Germinal center (tissue), 1 donor: ENCODE data around the gene PTPRM.

Source experiments
- DNase-seq: peaks from one replicate; pipeline ENCODE4 v3.0.0; 2012; ENCODE audit warnings: mixed read lengths, low spot score

PTPRM gene

DNA sequence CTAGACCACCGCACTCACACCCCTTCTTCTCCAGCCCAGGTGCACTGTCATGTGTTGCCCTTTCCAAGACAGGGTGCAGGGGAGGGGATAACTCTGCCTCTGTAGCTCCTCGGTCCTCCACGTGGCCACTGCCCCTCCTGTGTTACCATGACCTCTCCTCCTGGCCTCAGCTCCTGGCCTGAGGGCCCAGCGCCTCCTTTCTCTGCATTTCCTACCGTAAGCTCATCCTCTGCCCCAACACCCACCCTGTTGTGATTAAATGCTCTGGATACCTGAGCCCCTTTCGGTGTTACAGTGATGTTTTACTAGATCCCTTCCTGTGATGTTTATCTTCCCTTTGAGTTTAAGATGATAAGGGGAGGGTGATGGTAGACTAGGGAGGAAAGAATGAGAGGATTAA, 242.3 kb downstream of the PTPRM start:
- no peak for DNase-seq

DNA sequence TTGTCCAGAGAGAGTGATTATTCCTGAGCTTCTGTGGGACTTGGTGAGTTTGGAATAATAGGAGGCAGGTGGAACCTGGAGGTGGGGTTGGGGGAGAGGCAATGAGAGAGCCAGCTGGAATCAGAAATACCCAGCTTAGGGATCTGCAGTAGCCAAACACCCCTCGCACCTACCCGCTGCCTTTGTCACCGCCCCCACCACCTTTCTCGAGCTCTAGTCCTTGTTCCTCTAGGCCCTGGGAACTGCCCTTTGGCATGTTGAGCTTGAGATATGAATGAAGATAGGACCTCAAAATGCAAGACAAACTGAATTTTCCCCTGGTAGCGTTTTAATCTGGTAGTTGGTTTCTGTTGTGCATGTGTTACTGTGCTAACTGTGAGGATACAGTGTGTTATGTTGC, 242.9 kb downstream of the PTPRM start:
- DNase-seq: no peak

DNA sequence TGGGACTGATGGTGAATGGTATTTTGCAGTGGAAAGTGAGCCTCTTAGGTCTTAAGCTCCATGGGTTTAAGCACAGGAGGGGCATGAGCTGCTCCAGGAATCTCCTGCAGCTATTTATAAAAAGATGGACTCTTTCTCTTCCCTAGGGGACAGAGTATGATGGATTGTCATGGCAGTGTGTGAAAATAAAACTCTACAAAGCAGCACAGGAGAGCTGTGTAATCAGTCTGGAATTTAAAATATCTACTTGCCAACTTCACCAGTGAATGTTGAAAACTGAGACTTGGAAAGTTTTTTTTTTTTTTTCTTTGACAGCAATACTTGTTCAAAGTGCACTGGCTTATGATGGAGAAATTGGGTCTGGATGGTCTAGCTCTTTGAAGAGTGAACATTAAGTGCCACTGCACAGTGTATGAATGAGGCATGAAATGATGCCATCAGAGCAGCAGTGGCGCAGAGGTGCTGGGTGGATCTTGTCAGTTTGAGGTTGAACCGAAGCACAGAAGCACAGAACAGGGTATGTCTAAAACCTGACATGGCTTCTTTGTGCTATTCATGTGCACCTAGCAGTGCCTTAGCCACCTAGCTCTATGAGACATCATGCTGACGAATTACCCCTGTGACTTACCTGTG, 245.4 kb downstream of the PTPRM start:
- DNase-seq: no peak

DNA sequence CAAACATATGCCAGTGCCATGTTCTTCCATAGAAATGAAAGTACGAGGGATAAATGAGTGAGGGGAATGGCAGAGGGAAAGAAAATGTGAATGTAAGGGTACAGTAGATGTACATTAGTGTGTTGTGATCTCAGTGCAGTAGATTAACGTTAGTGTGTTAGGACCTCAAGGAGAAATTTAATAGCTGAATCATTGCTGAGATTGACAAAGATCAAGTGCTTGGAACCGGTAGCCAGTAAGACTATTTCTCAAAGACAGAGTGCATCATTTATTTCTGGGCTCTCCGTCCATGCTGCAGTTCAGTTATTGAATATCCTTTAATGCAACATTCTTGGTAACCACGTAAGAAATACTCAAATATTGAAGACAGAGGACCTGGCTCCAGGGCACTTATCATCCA, 246.0 kb downstream of the PTPRM start:
- DNase-seq: no peak

DNA sequence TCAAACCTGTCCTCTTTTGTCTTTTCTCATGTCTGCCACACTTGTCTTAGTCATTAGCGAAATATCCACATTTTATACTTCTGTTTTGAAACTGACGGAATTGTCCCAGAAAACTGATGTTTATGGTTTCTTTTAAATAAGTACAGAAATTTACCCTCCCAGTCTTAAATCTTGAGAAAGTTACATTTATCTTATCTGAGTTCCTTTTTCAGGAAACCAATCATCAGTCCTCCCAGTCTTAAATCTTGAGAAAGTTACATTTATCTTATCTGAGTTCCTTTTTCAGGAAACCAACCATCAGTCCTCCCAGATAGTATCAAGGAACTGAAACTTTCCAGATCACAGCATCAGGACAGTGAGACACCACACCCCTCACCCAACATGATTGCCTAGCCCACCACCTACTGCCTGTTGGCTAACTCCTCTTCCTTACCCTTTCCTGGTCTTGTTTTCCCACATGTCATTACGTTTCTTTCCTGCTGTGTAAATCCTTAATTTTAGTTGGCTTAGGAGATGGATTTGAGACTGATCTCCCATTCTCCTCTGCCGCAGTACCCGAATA, 247.7 kb downstream of the PTPRM start:
- no peak for DNase-seq

DNA sequence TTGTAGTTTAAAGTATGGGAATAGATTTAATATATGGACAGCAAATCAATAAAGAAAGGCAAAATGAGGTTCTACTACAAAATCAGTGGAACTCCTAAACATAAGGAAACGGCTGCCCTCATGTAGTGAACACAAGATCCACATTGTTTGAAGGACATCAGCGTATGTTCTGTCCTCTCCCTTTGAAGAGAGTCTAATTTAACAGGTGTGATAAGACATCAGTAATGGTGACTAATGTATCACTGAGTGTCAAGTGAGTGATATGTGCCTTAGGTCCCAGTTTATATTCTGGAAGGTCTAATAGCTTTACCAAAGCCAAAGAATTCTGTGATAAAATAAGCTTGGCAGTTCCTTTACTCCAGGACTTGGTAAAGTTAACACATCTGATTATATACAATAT, 248.7 kb downstream of the PTPRM start:
- DNase-seq: no peak

DNA sequence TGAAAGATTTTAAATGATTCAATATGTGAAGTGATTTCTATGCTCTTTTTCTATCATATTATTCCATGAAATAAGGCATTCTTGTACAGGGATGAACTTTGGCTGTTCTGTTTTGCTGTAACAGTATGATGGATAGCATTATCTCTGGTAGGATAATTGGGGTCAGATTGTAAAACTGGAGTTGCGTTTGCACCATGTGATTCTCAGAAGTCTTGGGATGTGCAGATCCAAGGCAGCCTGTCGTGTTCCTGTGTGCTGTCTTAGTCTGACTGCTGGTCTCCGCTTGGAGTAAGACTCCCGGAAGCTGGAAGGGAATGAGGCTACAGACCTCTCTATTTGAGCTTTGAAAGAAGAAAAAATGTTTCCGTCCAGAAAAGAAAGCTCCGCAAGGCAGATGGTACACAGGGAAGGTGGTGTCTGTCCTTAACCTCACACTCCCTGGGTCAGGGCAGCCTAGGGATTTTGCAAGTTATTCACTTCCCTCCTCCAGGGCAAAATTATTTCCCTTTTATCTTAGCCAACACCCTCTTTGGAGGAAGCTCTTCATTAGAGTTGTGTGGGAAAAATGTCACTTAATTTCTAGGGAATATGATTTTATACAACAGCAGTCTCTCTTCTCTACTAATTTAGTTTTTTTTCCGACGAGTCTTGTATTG, 250.6 kb downstream of the PTPRM start:
- DNase-seq: no peak

DNA sequence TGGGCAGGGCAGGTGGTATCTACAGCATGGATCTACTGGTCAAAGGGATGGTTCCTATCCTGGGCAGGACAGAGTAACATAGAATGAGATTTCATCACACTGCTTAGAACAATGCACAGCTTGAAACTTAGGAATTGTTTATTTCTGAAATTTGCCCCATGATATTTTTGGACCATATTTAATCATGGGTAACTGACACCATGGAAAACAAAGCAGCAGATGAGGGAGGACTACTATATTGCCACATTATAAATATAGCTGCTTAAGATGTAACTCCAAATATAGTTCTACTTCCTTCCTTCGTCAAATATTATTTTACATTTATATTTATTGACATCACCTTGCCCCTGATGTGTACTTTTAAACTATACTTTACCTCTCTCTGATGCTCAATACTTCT, 254.7 kb downstream of the PTPRM start:
- no peak for DNase-seq

DNA sequence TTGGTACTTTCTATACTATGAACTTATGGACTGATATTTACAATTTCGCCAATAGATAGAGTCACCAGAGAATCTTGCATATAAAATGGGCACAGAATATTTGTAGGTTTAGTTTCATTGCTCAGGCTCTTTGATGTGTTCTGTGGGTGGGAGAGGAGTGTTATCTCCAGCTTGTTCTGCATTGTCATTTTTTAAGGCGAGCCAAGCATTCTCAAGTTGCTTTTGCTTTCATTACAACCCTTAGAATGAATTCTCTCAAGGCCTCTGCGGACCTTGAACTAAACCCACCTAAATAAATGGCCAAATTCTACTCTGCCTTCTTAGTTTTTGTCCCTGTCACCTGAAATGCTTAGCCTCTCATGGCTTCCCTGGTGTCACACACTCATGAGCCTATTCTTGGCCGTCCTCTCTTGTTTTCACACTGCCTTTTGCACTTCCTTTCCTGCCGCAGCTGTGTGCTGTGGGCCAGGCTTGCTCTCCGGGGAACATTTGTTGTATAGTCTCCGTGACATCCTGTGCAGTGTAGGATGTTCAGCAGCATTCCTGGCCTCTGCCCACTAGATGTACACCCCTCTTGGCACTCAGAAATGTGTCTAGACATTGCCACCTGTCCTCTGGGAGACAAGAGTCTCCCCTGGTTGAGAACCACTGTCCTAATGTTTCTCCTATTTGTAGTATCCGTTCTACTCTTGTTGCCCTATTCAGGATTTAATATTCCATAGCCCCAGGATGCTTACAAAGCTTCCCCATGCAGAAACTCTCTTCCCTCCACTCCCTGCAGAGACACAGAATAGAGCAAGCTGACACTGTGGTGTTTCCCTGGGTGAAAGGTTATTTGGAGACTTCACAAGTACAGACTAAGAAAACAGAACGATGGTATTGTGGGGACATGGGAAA, 255.6 kb downstream of the PTPRM start:
- no peak for DNase-seq

DNA sequence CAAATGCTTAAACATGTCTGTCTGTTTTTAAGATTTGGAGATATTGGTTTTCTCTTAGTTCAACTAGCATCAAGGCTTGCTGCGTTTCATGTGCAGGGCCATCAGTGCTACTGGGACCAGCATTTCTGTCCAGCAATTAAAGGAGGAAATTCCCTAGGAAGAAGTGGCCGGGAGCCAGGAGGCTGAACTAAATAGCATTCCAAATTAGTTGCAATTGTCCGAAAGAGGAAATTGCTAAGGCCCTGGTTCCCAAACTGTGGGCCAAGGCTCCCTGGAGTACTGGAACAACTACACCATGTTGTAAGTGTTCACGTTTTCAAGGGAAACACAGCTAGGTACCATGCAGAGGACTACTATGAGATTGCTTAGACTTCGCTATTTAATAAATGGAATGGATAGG, 257.9 kb downstream of the PTPRM start:
- no peak for DNase-seq

DNA sequence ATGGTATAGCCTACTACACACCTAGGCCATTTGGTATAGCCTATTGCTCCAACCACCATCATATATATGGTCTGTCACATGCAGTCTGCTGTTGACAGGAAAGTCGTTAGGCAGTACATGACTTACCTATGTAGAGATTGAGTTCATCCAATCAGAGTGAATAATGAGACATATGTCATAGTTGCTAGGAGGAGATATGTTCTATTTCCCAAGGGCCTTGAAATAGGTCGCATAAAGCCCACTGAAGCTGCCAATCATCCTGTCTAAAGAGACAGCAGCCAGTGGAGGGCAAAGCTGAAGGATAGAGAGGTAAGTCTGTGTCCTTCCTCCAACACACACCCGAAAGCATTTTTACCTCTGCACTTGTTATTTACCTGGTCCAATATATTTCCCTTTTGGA, 263.4 kb downstream of the PTPRM start:
- DNase-seq: peak; percentile 21

DNA sequence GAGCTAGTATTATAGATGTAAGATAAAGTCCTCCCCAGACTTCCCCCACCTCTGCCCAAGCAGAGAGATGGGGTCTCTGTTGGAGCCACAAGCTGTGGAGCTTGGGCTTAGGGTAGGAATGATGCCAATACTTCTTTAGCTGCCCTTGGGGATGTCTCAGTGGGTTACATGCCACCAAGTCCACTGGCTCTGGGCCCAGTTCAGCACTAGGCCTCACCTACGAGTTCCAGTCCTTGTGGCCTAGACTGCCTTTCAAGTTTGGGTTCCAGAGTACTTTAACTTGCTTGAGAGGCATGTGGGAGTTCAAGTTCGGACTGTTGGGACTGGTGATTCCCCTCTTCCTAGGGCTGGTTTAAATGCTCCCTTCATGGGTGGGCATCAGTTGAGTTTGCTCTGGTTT, 272.4 kb downstream of the PTPRM start:
- DNase-seq: no peak

DNA sequence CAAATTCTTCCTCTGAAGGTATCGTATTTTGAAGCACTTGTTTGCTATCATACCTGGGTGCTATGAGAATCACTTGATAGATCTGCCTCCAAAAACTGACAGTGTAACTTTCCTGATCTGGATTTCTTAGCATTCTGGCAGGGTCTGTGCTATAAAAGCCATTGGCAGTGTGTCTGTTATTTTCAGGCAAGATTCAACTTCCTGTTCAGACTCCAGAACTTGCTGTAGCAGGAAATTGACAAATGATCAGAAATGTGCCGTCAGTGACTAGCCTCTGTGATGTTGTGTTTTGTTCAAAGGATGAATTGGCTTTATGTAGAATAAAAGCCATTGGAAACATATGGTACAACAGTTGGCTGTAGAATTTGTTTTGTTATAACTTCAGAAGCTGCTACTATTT, 273.3 kb downstream of the PTPRM start:
- DNase-seq: no peak

DNA sequence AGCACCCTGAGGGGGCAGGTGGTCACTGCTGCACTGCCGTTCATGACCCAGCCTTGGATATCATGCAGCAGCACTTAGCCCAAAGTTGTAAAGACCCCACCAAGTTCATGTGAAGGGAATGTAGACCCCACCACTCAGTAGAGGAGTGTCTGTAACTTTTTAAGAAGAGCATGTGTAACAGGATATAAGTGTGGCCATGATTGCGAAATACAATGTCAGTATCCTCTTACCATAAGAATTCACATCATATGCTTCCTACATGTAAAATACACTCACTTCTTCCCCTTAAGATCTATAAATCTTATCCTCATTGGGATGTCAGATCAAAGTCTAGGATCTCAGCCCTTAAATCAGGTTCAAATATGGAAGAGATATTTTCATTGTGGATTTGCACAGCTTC, 276.9 kb downstream of the PTPRM start:
- DNase-seq: no peak

DNA sequence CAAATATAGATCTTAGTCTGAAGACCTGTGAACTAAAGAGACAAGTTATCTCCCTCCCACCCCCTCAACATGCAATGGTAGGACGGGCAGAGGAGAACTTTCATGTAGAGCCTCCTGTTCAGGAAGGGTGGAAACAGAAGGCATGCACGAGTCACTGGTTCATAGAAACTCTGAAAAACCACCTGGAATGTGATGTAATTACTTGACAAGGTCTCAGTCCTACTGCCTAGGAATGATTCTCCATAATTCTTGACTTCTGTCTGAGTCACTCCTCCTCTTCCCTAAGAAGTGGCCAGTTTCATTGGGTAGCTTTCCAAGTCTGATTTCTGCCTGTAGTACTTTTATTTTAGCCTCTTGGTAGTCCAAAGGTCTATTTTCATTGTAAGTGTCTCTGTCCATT, 277.3 kb downstream of the PTPRM start:
- DNase-seq: no peak

DNA sequence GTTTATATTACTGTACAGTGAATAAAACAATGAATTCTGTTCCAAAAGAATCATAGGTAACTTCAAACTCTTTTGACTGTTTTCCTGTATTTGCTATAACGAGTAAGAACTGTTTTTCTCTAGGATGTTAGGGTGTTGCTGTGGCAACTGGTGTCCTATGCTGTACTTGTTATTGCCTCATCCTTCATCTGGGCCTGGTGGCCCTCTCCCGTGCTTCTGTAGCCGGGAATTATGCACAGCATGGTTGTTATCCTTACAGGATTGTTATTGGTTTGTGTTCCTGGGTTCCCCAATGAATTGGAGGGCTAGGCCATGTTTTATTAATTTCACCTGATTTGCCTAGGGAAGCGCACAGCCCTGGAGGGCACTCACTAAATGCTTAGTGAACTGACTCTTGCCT, 279.2 kb downstream of the PTPRM start:
- no peak for DNase-seq

DNA sequence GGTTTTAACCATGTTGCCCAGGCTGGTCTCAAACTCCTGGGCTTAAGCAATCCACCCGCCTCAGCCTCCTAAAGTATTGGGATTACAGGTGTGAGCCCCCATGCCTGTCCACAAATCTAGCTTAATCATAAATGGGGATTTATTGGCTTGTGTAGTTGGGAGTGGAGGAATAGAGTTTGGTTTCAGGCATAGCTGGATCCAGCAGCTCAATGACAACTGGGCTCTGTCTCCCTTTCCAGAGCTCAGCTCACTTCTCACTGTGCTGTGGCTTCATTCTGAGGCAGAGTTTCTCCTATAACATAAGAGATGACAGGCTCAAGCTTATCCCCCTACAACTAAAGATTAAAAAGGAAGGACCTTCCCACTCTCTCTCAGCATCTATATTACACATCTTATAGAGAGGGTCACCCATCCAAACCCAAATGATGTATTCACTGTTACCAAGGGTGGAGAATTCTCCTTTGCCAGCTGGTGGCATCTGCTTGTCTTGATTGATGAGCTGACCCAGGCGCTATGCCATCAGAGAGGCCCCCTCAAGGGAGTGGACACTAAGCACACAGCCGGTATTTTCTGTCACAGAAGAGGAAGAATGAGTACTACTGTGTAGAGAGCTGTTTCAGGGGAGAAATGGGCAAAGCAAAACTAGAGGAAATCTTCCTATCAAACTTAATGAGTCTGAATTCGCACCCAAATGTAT, 280.4 kb downstream of the PTPRM start:
- DNase-seq: no peak

DNA sequence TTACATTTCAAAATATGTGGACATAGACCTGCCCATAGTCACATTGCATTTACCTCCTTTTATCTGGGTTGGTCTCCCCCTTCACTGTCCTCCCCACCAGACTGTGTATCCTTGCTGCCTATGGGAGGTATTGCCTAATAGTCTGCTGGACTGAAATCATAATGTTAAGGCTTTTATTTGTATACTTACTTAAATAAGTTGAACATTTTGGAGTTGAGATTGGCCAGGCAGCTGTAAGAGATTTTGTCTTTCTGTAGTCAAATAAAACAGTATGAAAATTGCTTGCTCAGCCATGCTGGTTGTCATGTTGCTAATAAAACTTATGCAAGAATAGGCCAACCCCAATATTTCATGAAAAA, 280.9 kb downstream of the PTPRM start:
- DNase-seq: no peak

DNA sequence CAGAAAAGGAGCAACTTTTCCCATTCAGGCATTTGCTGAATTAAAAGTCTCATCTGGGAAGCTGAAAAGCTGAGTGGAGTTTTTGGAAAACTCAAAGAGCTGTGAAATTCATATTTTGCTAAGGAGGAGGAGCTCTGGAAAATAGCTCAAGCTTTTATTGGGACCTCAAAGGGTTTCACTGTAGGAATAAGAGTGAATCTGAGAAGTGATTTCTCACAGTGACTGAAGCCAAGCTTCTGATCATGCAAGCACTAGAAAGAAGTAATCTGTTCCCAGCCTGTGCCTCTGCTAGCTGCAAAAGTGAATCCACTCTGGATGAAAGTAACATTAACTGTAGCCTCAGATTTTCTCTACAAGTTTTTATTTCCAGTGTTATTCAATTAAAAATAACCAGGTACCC, 283.3 kb downstream of the PTPRM start:
- no peak for DNase-seq

DNA sequence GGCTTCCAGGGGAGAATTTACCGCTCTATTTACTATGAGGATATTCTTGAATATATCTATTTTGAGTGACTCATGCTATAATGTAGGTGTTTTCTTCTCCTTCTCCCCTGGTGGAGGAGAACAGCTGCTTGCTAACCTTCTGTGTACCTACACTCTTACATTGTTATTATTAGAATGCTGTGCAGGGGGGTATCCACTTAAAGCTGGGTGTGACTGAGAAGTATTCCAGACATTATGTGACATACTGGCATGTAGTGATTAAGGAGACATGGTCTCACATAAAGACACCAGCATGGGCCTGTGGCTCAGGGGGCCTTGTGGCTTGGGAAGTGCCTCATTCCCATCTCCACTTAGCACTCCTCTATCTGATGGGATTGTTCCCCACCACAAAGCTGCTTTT, 287.9 kb downstream of the PTPRM start:
- no peak for DNase-seq

DNA sequence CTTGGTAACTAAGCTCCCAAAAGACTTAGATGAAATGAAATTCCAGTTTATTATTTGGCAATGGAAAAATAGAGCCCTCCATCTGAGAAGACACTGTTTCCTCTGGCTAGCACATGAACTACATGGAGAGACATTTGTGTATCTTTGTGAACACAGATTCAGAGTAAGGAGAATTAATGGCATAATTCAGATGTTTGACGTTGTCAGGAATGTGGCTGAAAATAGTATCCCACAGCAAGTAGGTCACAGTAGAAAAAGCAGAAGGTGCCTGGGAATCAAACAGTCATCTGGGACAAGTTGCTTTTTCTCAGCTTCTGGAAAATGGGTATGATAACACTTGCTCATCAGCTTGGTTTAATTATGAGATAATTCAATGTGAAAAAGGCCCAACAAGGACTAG, 288.6 kb downstream of the PTPRM start:
- DNase-seq: no peak

DNA sequence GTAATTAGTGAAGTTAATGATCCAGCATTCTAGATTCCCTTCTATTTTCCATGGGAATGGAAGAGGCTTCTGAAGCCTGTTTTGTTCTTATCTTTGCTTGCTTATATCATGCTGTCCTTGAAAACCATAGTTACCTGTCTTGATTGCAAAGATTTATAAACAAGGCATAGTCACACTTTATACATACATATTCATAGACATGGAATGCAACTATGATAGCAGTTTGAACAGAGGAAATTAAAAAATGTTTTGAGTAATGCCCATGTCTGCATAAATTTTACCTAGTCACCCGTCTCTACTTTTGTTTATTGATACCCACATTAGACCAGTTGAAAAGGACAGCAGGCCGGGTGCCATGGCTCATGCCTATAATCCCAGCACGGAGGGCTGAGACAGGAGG, 289.0 kb downstream of the PTPRM start:
- DNase-seq: no peak
